GM10266 (cell line): Measurements from ENCODE around the gene HOXB1.

Source experiments
- DNase-seq: peaks from one replicate; pipeline ENCODE4 v3.0.0; 2012; ENCODE audit errors: extremely low spot score
- CTCF ChIP-seq: IDR thresholded peaks from 2 replicates; pipeline ENCODE4 v1.5.1; 2012; ENCODE audit warnings: mild to moderate bottlenecking, low read depth; ENCODE audit not compliant: control insufficient read depth, insufficient read depth; ENCODE audit errors: missing control alignments

Gene HOXB1

GRCh38 chr17:48528936-48529682 is 1.7 kb downstream of the HOXB1 start:
- no peak for TF ChIP-seq CTCF
- no peak for DNase-seq

DNA sequence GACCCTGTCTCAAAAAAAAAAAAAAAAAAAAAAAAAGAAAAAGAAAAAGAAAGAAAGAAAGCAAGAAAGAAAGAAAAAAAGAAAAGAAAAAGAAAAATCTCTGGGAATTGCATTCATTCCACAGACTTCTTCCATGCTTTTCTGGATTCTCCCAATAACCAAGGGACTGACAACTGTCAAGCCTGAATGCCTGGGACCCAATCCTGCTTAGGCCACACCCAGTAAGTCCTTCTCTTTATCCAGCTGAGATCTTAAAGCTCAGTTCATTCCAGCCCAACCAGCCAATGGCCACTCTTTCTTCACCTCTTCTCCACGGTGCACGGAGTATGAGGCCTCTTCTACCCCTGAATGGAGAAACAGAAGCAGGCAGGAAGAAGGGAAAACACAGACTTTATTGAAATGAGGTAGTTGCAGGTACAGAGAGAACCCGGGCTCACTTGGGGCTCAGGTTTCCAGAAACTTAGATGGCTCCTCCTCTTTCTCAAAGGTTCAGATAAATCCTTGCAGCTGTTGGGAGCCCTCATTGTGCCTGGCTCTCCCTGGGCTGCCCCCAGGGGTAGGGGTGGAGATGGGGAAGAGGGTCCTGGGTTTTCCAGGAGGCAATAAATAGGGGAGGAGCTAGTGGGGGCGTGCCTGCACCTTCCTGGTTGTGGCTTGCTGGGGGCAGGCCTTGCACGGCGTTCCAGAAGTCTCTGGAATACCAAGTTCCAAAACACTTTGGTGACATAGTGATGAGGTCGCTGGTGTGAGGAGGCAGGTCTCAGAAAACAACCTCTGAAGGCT is 2.5 kb downstream of the HOXB1 start:
- DNase-seq = no peak
- TF ChIP-seq CTCF = no peak

- DNase-seq = no peak
- no peak for TF ChIP-seq CTCF
Observed at GRCh38 chr17:48527547-48527932, 3.3 kb downstream of the HOXB1 start.

- no peak for TF ChIP-seq CTCF
- DNase-seq = no peak
Observed at GRCh38 chr17:48526608-48527546, 3.9 kb downstream of the HOXB1 start.

- TF ChIP-seq CTCF = no peak
- DNase-seq = no peak
Observed at GRCh38 chr17:48523010-48523409, 7.8 kb downstream of the HOXB1 start.

- no peak for DNase-seq
- TF ChIP-seq CTCF = no peak
Observed at GRCh38 chr17:48522031-48522653, 8.7 kb downstream of the HOXB1 start.
